NCI-H1930 (cell line): ENCODE results near the gene MLLT10.

Experiments used
- DNase-seq, 2 experiments: peaks; one replicate each; lab custom pipeline; 2025; lab: John Stamatoyannopoulos, UW

MLLT10 gene

GRCh38 chr10:21501731-21502347 lies 32.2 kb upstream of the MLLT10 start:
- DNase-seq, result no peak

- DNase-seq, result no peak
Observed at GRCh38 chr10:21502348-21502740, 31.7 kb upstream of the MLLT10 start.

GRCh38 chr10:21503542-21503941 lies 30.5 kb upstream of the MLLT10 start:
- DNase-seq, result no peak

- no peak for DNase-seq
Observed at GRCh38 chr10:21505711-21506278, 28.2 kb upstream of the MLLT10 start.

GRCh38 chr10:21506351-21506750 lies 27.7 kb upstream of the MLLT10 start:
- no peak for DNase-seq

- DNase-seq, result no peak
Observed at GRCh38 chr10:21507150-21507549, 26.9 kb upstream of the MLLT10 start.

- no peak for DNase-seq
Observed at GRCh38 chr10:21508706-21509331, 25.2 kb upstream of the MLLT10 start.

- DNase-seq, result no peak
Observed at GRCh38 chr10:21509341-21510240, 24.4 kb upstream of the MLLT10 start.

- DNase-seq, result no peak
Observed at GRCh38 chr10:21510241-21511094, 23.6 kb upstream of the MLLT10 start.

- DNase-seq, result no peak
Observed at GRCh38 chr10:21511095-21511570, 22.9 kb upstream of the MLLT10 start.

GRCh38 chr10:21511946-21512572 lies 22.0 kb upstream of the MLLT10 start:
- DNase-seq, result no peak

GRCh38 chr10:21512573-21513404 lies 21.2 kb upstream of the MLLT10 start:
- no peak for DNase-seq

GRCh38 chr10:21513405-21513788 lies 20.6 kb upstream of the MLLT10 start:
- DNase-seq, result no peak

- no peak for DNase-seq
Observed at GRCh38 chr10:21514129-21514817, 19.8 kb upstream of the MLLT10 start.

GRCh38 chr10:21514818-21515351 lies 19.1 kb upstream of the MLLT10 start:
- DNase-seq, result no peak

- no peak for DNase-seq
Observed at GRCh38 chr10:21515361-21516241, 18.4 kb upstream of the MLLT10 start.

GRCh38 chr10:21516242-21517131 lies 17.5 kb upstream of the MLLT10 start:
- DNase-seq, result no peak
